GM23338 (cell line): Measurements from ENCODE around the gene INSM2. TPM values are rescaled to one million over a fixed set of nuclear protein-coding genes. Genes with fewer than 3 reads are reported as not detected.

ENCODE experiments used
- ATAC-seq: fragments of 200-7000 bp; cut with Tn5 transposase; 3 replicates; pipeline ENCODE4 v1.9.1; 2020
- DNase-seq: peaks from one replicate; pipeline ENCODE4 v3.0.0-alpha.2; 2015; ENCODE audit warnings: low spot score
- H2AFZ ChIP-seq: fragments of 200-600 bp; sonication (generic); 2 replicates; pipeline ENCODE4 v1.8.0; 2016; ENCODE audit warnings: antibody characterized with exemption, mild to moderate bottlenecking, moderate library complexity
- H3F3A ChIP-seq: fragments of 200-600 bp; sonication (generic); replicated peaks from 2 replicates; pipeline ENCODE4 v1.8.0; 2017; ENCODE audit warnings: antibody characterized with exemption, mixed run types, low read depth
- H3K27ac ChIP-seq: fragments of 200-600 bp; sonication (generic); 2 replicates; pipeline ENCODE4 v1.6.1; 2016; ENCODE audit warnings: low read depth
- H3K27me3 ChIP-seq: fragments of 200-600 bp; sonication (generic); 2 replicates; pipeline ENCODE4 v1.8.0; 2016; ENCODE audit warnings: mild to moderate bottlenecking, mixed run types, moderate library complexity; ENCODE audit not compliant: insufficient read depth
- H3K36me3 ChIP-seq: fragments of 200-600 bp; sonication (generic); 2 replicates; pipeline ENCODE4 v1.8.0; 2016; ENCODE audit warnings: mild to moderate bottlenecking; ENCODE audit not compliant: insufficient read depth
- H3K4me1 ChIP-seq: fragments of 200-600 bp; sonication (generic); 2 replicates; pipeline ENCODE4 v1.8.0; 2016; ENCODE audit warnings: mild to moderate bottlenecking, moderate library complexity; ENCODE audit not compliant: insufficient read depth
- H3K4me2 ChIP-seq: fragments of 200-600 bp; sonication (generic); 2 replicates; pipeline ENCODE4 v1.7.1; 2017; ENCODE audit warnings: mixed run types
- H3K4me3 ChIP-seq: fragments of 200-600 bp; sonication (generic); 2 replicates; pipeline ENCODE4 v1.6.1; 2016; ENCODE audit warnings: mixed run types
- H3K79me2 ChIP-seq: fragments of 200-600 bp; sonication (generic); replicated peaks from 2 replicates; pipeline ENCODE4 v1.8.0; 2017; ENCODE audit warnings: mild to moderate bottlenecking; ENCODE audit not compliant: insufficient read depth
- H3K9me2 ChIP-seq: fragments of 200-600 bp; sonication (generic); 2 replicates; pipeline ENCODE4 v1.8.0; 2017; ENCODE audit not compliant: insufficient read depth
- H4K20me1 ChIP-seq: fragments of 200-600 bp; sonication (generic); replicated peaks from 2 replicates; pipeline ENCODE4 v1.8.0; 2017; ENCODE audit warnings: mild to moderate bottlenecking; ENCODE audit not compliant: insufficient read depth
- H3K27ac Mint-ChIP-seq: 2 replicates; pipeline ENCODE4 v1.8.0; 2020; ENCODE audit warnings: inconsistent platforms, mild to moderate bottlenecking, moderate library complexity, mixed read lengths
- H3K27me3 Mint-ChIP-seq: 3 replicates; pipeline ENCODE4 v1.8.0; 2022; ENCODE audit warnings: low read depth, mild to moderate bottlenecking, moderate library complexity, mixed read lengths, inconsistent platforms; ENCODE audit not compliant: insufficient read depth, poor library complexity
- H3K36me3 Mint-ChIP-seq: 3 replicates; pipeline ENCODE4 v1.8.0; 2021; ENCODE audit warnings: low read depth, mild to moderate bottlenecking, inconsistent platforms, moderate library complexity, mixed read lengths
- H3K4me1 Mint-ChIP-seq: 3 replicates; pipeline ENCODE4 v1.8.0; 2020; ENCODE audit warnings: mild to moderate bottlenecking, inconsistent platforms, mixed read lengths
- H3K4me3 Mint-ChIP-seq: 3 replicates; pipeline ENCODE4 v1.8.0; 2021; ENCODE audit warnings: moderate library complexity, mild to moderate bottlenecking, inconsistent platforms, mixed read lengths
- H3K9me3 Mint-ChIP-seq: 3 replicates; pipeline ENCODE4 v1.8.0; 2020; ENCODE audit warnings: moderate library complexity, mild to moderate bottlenecking, inconsistent platforms, mixed read lengths
- CREB1 ChIP-seq: fragments of 250-450 bp; sonication (Bioruptor Pico); IDR thresholded peaks from 2 replicates; pipeline ENCODE4 v1.5.0; 2020; ENCODE audit warnings: low read depth, mild to moderate bottlenecking, moderate library complexity
- CTCF ChIP-seq, 2 experiments: fragments of 200-600 bp in 1 of 2; sonication (generic) in 1 of 2; conservative IDR thresholded peaks; 2 replicates each; pipeline versions ENCODE4 v1.5.1 to v1.6.1; 2016 to 2017; ENCODE audit warnings: antibody characterized with exemption in 2 of 2, low read depth in 2 of 2, mild to moderate bottlenecking in 2 of 2, moderate library complexity in 1 of 2
- ETS1 ChIP-seq: IDR thresholded peaks from 2 replicates; pipeline ENCODE4 v1.6.1; 2016; ENCODE audit warnings: antibody characterized with exemption
- EZH2 ChIP-seq: fragments of 200-600 bp; sonication (generic); IDR thresholded peaks from one replicate; pipeline ENCODE4 v1.8.0; 2017; ENCODE audit warnings: antibody characterized with exemption, mild to moderate bottlenecking, low read depth; ENCODE audit not compliant: unreplicated experiment
- EZH2phosphoT487 ChIP-seq: fragments of 200-600 bp; sonication (generic); IDR thresholded peaks from one replicate; pipeline ENCODE4 v1.8.1; 2018; ENCODE audit warnings: antibody characterized with exemption; ENCODE audit not compliant: unreplicated experiment
- JUNB ChIP-seq: IDR thresholded peaks from one replicate; pipeline ENCODE4 v1.6.1; 2016; ENCODE audit warnings: antibody characterized with exemption; ENCODE audit not compliant: unreplicated experiment
- NANOG ChIP-seq: IDR thresholded peaks from 2 replicates; pipeline ENCODE4 v1.6.1; 2016; ENCODE audit warnings: antibody characterized with exemption, borderline replicate concordance
- POLR2AphosphoS5 ChIP-seq: IDR thresholded peaks from 2 replicates; pipeline ENCODE4 v1.6.1; 2016; ENCODE audit warnings: antibody characterized with exemption, low read depth
- REST ChIP-seq: IDR thresholded peaks from one replicate; pipeline ENCODE4 v1.6.1; 2018; ENCODE audit warnings: antibody characterized with exemption; ENCODE audit not compliant: unreplicated experiment
- STAT1 ChIP-seq: IDR thresholded peaks from one replicate; pipeline ENCODE4 v1.6.1; 2016; ENCODE audit warnings: antibody characterized with exemption; ENCODE audit not compliant: unreplicated experiment
- ZNF114 ChIP-seq: fragments of 250-450 bp; sonication (Bioruptor Pico); IDR thresholded peaks from 2 replicates; pipeline ENCODE4 v1.5.0; 2020; ENCODE audit warnings: mild to moderate bottlenecking, moderate library complexity
- ZNF331 ChIP-seq: fragments of 250-450 bp; sonication (Bioruptor Pico); IDR thresholded peaks from 2 replicates; pipeline ENCODE4 v1.5.0; 2020; ENCODE audit warnings: low read depth, mild to moderate bottlenecking, moderate library complexity
- ZNF462 ChIP-seq: fragments of 250-450 bp; sonication (Bioruptor Pico); IDR thresholded peaks from 2 replicates; pipeline ENCODE4 v1.5.0; 2020; ENCODE audit warnings: mild to moderate bottlenecking, moderate library complexity
- polyA plus RNA-seq: library from polyadenylated mRNA; unstranded; fragments of >200 nt; fragmentation: Nextera tagmentation; extraction: Ambion mirVana; gene quantifications from 2 replicates; pipeline ENCODE4 v1.2.1, GENCODE V29; 2016
- total RNA-seq: library from RNA; depleted of rRNA; stranded (reverse); fragments of >200 nt; shearing (Covaris generic); gene quantifications from 2 replicates; pipeline ENCODE4 v1.2.3, GENCODE V29; 2014

Gene INSM2
- total and polyA plus RNA-seq, 2 experiments from 2014 or later = not detected

- Mint-ChIP-seq H3K4me3 (no peak overlapping the region), H3K4me1 (no peaks in the 10 kb centered on the region), H3K27me3 (no peaks in the 10 kb centered on the region), H3K9me3 (peaks cover 12% of the 10 kb centered on the region), H3K36me3 (no peaks in the 10 kb centered on the region; the same call in 2 of the 3 replicates), H3K27ac (no peak overlapping the region)
- Histone ChIP-seq H3K4me1 (no peaks in the 10 kb centered on the region), H3K27me3 (no peaks in the 10 kb centered on the region), H4K20me1 (no peaks in the 10 kb centered on the region), H3K4me3 (no peak overlapping the region), H3K9me2 (no peaks in the 10 kb centered on the region), H3K36me3 (no peaks in the 10 kb centered on the region), H3K4me2 (no peak overlapping the region), H2AFZ (no peak overlapping the region), H3K79me2 (no peaks in the 10 kb centered on the region), H3F3A (no peaks in the 10 kb centered on the region), H3K27ac (no peak overlapping the region)
- ATAC-seq (no peak), DNase-seq (no peak)
- no peak for TF ChIP-seq POLR2AphosphoS5
- no peak for TF ChIP-seq ZNF331 (CRISPR knock-in tag)
- TF ChIP-seq ETS1 = no peak
- TF ChIP-seq CREB1 (CRISPR knock-in tag) = no peak
- TF ChIP-seq NANOG = no peak
- no peak for TF ChIP-seq EZH2
- no peak for TF ChIP-seq REST
- no peak for TF ChIP-seq ZNF114 (CRISPR knock-in tag)
- TF ChIP-seq EZH2phosphoT487 = no peak
- TF ChIP-seq JUNB = no peak
- no peak for TF ChIP-seq ZNF462
- no peak for TF ChIP-seq CTCF (conservative IDR thresholded peaks at IDR 0.05; ENCODE audit: low read depth in 2 of 2)
- TF ChIP-seq STAT1 = no peak
Observed at GRCh38 chr14:35515916-35516315, 18.0 kb upstream of the INSM2 start.
